ENCODE measurements around the gene TMED4.
"Not testable (repeated sequence)": the region's sequence is repeated elsewhere in the genome, so short reads cannot be mapped to it uniquely, and the experiment has no call there.

The TMED4 gene

DNA sequence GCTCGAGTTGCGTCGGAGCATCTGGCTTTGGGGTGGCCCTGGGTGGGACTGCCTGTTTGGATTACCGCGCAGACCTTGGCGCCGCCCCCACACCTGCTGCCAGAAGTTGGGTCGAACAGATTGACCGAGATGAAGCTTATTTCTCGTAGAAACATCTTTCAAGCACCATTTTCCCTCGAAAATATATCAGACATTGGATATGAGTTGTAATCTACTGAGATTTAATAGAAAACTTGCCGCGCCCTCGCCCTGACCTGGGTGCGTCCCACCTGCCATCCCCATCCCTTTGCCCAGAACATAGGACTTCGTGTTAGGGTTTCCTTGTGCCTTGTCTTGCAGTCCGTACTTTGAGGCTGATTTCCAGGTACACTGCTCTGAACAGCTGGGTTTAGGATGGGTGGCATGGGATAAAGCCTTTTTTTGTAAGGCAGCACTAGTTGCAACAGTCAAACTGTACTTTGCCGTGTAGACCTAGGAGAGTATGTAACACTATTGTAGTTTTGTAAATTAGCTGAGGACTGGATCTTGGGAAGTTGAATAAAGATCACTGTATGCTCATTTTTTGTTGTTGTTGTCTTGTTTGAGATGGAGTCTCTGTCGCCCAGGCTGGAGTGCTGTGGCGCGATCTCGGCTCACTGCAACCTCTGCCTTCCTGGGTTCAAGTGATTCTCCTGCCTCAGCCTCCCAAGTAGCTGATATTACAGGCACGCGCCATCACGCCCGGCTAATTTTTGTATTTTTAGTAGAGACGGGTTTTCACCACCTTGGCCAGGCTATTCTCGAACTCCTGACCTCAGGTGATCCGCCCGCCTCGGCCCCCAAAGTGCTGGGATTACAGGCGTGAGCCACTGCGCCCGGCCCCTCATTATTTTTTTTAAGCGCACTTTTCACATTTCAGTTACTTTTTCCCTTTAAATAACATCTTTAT lies 25.4 kb upstream of the TMED4 start:
- no peak for DNase-seq (ENCODE audit: low read depth)

DNA sequence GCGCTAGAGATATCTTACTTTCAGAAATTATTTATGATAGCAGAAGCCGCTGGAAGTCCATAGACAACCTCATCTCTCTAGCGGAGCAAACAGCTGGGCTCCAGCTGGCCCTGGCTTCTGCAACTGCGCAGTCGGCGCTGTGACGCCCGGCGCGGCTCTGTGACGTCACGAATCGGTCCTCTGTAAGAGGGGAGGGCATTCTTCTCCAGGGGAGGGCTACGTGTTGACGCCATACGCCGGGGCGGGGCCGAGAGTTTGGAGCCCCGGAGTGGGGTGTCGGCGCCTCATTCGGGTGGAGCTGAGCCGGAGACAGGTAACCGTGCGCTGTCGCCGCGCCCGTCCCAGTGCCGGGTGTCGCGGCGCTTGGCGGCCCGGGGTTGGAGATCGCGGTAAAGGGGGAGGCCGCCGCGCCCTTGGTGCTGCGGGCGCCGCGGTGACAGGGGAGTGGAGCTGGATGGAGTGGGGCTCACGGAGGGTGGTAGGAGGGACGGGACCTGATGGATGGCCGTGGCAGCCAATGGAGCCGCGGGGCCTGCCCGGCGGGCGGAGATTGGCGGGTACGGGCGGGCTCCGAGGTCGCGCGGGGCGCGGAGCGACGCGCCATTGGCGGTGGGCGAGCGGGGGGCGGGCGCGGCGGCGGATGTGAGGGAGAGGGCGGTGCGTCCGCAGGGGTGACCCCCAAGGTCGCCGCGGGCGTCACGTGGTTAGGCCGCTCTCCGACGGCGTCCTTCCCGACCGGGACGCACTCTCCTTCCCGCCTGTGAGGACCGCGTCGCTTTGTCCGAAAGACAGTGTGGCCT lies 24.5 kb upstream of the TMED4 start, which contains the start of gene OGDH:
TSS of gene OGDH (plus strand) at position 287 of the 800 bp plus-strand sequence. CDS start 17,717 bp downstream, outside the sequence.
- DNase-seq (ENCODE audit: low read depth): peak; percentile 99

DNA sequence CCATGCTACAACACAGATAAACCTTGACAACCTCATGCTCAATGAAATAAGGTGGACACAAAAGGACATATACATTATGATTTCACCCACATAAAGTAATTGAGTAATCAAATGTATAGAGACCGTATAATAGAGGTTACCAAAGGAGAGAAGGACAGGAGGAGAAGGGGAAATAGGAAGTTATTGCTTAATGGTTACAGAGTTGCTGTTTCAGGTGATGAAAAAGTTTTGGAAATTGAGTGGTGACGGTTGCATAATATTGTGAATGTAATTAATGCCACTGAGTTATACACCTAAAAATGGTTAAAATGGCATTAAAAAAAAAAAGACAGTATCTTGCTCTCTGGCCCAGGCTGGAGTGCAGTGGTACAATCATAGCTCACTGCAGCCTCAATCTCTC lies 22.9 kb upstream of the TMED4 start:
- DNase-seq (ENCODE audit: low read depth): no peak

DNA sequence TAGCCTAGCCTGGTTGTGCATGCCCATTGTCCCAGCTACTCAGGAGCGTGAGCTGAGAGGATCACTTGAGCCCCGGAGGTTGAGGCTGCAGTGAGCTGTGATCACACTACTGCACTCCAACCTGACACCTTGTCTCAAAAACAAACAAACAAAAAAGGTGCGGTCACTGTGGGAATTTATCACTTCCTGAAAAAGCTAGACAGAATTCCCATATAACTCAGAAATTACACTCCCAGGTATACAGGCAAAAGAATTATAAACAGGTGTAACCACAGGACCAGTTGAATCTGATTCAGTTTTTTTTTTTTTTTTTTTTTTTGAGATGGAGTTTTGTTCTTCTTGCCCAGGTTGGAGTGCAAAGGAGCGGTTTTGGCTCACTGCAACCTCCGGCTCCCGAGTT lies 21.2 kb upstream of the TMED4 start:
- no peak for DNase-seq (ENCODE audit: low read depth)

DNA sequence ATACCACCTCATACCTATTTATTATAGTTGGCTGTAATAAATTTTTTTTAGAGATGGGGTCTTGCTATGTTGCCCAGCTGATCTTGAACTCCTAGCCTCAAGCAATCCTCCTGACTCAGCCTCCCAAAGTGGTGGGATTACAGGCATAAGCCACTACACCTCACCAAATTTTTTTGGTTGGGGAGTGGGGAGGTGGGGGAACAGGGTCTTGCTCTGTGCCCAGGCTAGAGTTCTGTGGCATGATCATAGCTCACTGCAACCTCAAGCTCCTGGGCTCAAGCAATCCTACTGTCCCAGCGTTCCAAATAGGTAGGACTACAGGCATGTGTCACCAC lies 20.5 kb upstream of the TMED4 start:
- no peak for DNase-seq (ENCODE audit: low read depth)

DNA sequence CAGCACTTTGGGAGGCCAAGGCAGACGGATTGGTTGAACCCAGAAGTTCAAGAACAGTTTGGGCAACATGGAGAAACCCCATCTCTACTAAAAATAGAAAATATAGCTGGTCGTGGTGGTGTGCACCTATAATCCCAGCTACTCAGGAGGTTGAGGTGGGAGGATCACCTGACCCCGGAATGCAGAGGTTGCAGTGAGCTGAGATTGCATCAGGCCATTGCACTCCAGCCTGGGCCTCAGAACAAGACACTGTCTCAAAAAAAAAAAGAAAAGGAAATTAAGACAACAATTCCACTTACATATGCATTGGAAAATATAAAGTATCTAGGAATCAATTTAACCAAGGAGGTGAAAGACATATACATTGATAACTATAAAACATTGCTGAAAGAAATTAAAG lies 17.2 kb upstream of the TMED4 start:
- DNase-seq (ENCODE audit: low read depth): no peak

DNA sequence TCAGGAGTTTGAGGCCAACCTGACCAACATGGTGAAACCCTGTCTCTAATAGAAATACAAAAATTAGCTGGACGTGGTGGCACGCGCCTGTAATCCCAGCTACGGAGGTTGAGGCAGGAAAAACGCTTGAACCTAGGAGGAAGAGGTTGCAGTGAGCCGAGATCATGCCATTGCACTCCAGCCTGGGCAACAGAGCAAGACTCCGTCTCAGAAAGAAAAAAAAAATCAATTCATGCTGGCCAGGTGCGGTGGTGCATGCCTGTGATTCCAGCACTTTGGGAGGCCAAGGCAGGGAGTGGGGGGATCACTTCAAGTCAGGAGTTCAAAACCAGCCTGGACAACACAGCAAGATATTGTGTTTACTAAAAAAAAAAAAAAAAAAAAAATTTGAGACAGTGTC lies 15.2 kb upstream of the TMED4 start:
- not testable (repeated sequence) for DNase-seq (ENCODE audit: low read depth)

DNA sequence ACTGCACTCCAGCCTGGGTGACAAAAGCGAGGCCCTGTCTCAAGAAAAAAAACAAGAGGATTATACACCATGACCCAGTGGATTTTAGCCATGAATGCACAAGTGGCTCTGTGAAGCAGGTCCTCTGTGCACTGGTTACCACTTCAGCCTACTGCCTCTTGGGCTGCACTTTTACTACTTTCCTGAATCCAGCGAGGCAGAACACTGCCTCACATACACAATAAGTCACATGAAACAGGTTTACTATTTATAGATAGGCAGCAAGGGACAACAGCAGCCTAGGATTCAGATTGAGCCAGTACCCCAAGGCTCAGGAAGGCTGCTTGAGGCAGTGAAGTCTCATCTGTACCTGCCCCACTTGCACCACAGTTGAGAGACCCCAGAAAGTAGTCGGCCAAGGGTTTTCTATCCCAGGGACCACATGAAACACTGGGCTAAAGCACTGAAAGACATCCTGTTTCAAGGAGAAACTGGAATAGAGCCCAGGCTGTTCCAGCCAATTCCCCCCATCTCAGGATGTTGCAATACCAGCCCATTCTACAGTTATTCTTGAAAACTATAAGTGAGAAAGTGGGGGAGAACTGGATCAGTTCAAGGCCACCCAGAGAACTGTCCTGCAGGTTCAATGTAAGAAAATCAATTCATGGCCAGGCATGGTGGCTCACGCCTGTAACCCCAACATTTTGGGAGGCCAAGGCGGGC lies 14.1 kb upstream of the TMED4 start:
- peak; percentile 51 for DNase-seq (ENCODE audit: low read depth)

DNA sequence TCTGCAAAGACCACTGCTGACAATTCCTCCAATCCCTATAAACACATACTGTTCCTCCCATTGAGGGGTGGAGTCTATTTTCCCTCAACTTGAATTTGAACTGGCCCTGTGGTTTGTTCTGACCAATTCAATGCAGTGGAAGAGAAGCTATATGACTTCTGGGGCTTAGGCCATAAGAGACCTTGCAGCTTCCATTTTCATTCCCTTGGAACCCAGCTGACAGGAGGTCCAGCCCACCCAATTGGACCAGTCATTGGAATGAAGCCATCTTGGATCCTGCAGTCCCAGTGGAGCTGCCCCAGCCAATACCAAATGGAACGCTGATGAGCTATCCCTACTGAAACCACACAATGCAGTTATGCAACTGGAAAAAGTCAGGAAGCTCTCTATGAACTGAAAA lies 8.9 kb upstream of the TMED4 start:
- DNase-seq (ENCODE audit: low read depth): no peak

DNA sequence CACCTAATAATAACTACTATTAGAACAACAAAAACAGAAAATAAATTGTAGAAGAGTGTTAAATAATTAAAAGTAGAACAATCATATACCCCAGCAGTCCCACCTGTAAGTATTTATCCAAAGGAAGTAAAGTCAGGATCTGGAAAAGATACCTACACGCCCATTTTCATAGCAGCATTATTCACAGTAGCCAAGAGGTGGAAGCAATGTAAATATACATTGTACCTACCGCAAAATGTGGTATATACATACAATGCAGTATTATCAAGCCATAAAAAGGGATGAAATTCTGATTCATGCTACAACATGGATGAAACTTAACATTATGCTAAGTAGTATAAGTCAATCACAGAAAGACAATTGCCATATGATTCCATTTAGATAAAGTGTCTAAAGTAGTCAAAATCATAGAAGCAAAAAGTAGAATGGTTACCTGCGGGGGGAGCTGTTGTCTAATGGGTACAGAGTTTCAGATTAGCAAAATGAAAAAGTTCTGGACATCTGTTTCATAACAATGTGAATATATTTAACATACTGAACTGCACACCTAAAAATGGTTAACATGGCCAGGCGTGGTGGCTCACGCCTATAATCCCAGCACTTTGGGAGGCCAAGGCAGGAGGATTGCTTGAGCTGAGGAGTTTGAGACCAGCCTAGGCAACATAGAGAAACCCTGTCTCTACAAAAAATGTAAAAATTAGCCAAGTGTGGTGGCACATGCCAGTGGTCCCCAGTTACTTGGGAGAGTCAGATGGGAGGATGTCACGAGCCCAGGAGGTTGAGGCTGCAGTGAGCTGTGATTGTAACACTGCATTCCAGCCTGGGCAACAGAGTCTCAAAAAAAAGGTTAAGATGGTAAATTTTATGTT lies 6.0 kb upstream of the TMED4 start:
- peak; percentile 68 for DNase-seq (ENCODE audit: low read depth)

DNA sequence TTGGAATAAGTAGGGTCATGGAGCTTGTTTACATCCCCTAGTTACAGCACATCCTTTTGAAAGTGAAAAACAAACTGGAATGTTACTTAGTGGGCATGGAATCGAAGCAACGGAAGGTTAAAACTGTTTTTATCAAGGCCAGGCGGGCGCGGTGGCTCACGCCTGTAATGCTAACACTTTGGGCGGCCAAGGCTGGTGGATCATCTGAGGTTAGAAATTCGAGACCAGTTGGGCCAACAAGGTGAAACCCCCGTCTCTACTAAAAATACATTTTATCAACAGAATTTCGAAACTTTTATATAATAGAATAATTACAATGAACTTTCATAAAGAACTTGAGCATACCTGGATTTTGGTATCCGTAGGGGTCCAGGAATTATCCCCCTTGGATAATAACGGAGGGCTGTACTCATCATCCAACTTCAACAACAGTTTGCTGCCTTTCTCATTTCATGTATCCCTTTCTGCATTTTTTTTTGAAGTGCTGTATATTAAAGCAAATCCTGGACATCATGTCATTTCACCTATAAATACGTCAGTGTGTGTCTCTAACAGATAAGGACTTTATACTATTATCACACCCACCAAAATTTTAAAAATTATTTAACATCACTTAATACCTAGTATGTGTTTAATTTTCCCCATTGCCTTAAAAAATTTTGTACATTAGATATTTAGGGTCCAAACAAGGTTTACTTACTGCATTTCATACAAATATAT lies 1.3 kb upstream of the TMED4 start:
- no peak for DNase-seq (ENCODE audit: low read depth)

DNA sequence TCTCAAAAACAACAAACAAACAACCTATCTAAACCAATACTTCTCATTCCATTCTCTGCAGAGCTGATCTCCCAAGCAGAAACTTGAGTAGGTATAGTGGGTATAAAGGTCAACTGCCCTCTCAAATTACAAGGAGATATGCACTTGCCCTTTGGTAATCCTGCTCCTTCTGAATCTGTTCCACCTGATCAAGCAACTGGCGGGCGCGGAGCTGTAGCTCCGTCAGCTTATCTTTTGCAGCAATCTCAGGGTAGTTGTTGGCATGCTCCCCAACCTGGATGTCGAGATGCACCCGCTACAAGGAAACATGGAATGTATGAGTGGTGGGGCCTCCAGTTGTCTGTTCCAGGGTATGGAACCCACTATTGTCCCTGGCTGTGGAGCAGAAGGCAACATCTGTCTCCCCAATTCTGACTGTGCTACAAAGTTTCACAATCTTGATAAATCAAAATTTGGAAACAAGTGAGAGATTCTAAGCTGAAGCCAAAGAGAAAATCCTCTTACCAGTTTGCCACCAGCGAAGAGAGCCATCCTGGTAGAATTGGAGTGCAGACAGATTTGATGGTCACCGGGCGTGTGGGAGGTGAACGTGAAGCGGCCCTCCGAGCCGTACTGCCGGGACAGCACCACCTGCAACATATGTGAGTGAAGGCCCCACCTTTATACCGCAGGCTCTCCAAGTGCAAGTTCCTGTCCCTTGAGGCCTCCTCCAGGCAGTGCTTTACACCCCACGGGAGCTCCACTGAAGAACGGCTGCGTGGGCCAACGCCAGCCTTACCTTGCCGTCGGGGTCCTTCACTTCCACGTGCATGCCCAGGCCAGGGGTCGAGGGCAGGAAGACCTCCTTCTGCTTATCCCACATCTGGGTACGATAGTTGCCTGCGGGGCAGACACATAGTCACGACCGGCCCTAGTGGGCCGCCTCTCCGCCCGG lies 819 bp downstream of the TMED4 start:
- peak; percentile 23 for DNase-seq (ENCODE audit: low read depth)

DNA sequence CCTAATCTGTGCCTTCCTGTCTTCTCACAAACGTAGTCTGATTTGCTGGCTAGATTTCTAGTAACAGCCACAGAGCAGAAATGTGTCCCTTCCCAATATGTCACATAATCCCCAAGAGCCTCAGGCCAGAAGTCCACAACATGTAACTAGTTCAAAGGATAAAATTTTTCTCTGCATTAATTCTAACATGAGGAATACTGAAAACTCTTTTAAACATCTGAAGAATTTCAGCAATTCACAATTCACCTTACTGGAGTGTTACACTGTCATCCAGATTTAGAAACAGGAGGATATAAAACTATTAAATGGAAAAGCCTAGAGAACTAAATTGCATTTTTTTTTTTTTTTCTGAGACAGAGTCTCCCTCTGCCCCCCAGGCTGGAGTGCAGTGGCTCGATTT lies 5.8 kb downstream of the TMED4 start:
- no peak for DNase-seq (ENCODE audit: low read depth)

DNA sequence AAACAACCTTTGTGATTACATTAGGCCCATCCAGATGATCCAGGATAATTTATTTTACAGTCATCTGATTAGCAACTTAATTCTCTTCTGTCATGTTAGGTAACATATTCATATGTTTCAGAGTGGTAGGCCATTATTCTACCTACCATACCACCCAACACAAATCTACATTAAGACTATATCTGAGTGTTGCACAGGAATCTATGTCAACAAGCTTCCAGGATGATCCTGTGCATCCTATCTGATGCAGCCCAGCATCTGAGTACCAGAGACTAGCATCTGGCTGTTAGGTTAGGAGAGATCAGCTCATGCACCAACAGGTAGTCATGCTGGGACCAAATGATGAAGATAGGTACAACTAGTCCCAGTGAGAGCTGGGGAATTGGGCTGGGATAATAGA lies 7.0 kb downstream of the TMED4 start:
- no peak for DNase-seq (ENCODE audit: low read depth)

DNA sequence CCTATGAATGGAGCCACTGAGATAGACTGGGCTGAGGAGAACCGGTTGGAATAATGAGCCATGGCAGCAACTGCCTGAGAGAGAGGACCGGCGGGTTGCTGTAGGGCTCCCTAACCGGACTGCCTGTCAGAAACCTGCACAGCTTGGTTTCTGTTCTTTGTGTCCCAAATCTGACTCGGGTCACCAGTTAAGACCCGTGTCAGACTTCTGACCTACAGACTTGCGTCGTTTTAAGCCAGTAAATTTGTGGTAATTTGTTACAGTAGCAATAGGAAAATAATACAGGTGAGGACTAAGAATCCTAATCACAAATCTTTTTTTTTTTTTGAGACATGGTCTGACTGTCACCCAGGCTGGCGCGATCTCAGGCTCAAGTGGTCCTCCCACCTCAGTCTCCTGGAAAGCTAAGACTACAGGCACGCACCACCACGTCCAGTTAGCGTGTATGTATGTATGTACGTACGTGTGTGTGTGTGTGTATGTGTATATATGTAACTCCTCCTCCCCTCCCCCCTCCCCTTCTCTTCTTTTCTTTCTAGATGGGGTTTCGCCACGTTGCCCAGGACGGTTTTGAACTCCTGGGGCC lies 7.7 kb downstream of the TMED4 start:
- peak; percentile 6 for DNase-seq (ENCODE audit: low read depth)

DNA sequence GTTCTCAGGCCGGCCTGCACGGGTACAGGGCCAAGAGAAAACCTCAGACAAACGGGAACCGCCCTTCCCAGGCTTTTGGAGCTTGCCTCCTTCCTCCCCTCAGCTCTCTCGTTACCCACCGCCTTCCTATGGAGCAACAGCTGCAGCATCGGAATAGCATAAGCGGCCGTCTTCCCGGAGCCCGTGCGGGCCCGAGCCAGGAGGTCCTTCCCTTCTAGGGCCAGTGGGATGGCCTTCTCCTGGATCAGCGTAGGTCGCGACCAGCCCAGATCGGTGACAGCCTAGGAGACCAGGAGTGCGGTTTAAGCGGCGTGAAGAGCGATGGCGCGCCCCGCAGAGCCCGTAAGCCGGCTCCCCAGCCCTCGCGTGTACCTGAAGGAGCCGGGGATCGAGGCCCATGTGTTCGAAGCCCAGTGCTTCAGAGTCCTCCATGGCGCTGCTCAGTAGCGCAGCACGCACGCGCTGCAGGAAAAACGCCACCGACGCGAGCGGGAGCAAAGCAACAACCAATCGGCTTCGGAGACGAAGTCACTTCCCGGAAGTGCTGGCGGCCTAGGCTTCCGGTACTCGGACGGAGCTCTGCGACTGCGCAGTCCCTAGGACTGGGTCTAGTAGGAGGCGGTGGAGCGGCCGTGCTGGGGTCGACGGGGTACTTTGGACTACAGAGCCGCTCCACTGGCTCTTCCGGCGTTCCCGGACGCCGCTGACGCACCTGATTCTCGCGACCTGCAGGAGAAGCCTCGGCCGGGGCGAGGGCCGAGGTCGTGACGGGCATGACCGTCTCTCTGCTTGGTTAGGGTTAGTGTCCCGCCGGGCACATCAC lies 8.4 kb downstream of the TMED4 start, which contains the start of gene DDX56:
TSS of gene DDX56 (minus strand) at position 445 of the 823 bp plus-strand sequence. CDS start at position 432, 13 bp downstream.
- peak; percentile 93 for DNase-seq (ENCODE audit: low read depth)

DNA sequence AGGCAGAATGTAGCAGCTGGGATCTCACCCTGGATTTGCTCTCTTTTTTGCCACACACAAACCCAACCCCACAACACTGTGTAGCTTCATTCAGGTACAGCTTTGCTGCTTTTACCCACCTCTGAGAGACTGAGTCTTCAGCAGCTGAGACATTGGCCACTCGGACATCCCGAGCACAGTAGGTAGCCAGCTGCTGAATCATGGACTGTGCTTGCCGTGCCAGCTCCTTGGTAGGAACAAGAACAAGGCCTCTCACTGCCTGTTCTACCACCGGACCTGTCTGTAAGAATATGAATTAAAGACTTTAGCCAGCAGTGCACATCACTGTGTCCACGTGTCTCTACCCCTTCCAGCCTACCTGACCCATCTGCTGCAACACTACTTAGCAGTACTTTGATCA lies 9.3 kb downstream of the TMED4 start:
- DNase-seq (ENCODE audit: low read depth): no peak

DNA sequence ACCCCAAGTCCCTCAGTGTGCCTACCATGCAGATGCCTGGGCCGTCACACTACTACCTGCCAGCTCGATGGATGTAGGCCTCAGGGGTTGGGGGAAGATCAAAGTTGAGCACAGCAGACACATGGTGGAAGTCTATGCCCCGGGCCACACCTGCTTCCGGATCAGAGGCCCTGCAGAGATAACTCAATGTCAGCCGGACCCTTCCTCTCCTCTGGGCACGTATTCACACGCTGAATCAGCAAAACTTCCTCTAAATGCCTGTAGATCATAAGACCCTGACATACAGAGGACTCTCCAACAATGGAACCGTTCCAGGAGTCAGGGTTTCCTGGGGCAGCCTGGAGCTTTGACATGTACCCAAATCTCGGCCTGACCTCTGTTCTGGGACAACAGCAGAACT lies 12.1 kb downstream of the TMED4 start:
- no peak for DNase-seq (ENCODE audit: low read depth)
